Measurements from ENCODE around the gene SPOP. TPM values are rescaled to one million over a fixed set of nuclear protein-coding genes. Genes with fewer than 3 reads are reported as not detected.

Gene SPOP
- total and polyA plus RNA-seq, 9 of the 15 experiments (the other 6 are each of a cell fraction or from before 2014, with no cell fraction given), result 34.2 to 65.9 (median 39.7) TPM

DNA sequence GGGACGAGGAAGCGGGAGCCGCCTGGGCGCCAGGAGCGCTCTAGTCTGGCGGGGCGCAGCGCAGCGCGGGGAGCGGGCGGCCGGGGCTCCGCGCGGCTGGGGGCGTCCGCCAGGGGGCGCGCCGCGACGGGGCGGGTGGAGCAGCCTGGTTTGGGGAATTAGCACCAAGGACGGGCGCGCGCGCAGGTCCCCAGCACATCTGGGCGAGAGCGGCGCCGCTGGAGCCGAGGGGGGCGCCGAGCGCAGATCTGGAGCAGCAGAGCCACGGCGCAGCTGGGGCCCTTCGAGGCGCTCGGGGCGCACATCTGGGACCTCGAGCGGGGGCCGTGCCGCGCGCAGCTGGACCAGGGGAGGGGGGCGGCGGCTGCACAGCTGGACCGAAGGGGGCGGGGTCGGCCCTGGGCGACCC lies 102.2 kb downstream of the SPOP start, which contains the start of gene NXPH3 (continued):
- TF ChIP-seq NR2C2 (CRISPR knock-in tag; IDR thresholded peaks at IDR 0.05) (no peak), NR2C2 (tag; IDR thresholded peaks at IDR 0.05) (no peak), PPARD (CRISPR knock-in tag; IDR thresholded peaks at IDR 0.05) (no peak), ZNF445 (CRISPR knock-in tag; IDR thresholded peaks at IDR 0.05; ENCODE audit: low read depth) (no peak), ZNF253 (CRISPR knock-in tag; conservative IDR thresholded peaks at IDR 0.05) (no peak), KAT8 (IDR thresholded peaks at IDR 0.05; ENCODE audit: low read depth) (no peak), LCOR (CRISPR knock-in tag; IDR thresholded peaks at IDR 0.05) (no peak), NCOA2 (IDR thresholded peaks at IDR 0.05; ENCODE audit: partially characterized antibody in 2 of 2) (no peak), MAZ (CRISPR knock-in tag; conservative IDR thresholded peaks at IDR 0.05 in 1 of 2, IDR thresholded peaks at IDR 0.05 in 1 of 2) (peak; percentile 21 to 65; a peak in 2 of 4 replicates), SMAD2 (IDR thresholded peaks at IDR 0.05; ENCODE audit: low read depth, low read length) (no peak)
- TF ChIP-seq, protein P1, sequence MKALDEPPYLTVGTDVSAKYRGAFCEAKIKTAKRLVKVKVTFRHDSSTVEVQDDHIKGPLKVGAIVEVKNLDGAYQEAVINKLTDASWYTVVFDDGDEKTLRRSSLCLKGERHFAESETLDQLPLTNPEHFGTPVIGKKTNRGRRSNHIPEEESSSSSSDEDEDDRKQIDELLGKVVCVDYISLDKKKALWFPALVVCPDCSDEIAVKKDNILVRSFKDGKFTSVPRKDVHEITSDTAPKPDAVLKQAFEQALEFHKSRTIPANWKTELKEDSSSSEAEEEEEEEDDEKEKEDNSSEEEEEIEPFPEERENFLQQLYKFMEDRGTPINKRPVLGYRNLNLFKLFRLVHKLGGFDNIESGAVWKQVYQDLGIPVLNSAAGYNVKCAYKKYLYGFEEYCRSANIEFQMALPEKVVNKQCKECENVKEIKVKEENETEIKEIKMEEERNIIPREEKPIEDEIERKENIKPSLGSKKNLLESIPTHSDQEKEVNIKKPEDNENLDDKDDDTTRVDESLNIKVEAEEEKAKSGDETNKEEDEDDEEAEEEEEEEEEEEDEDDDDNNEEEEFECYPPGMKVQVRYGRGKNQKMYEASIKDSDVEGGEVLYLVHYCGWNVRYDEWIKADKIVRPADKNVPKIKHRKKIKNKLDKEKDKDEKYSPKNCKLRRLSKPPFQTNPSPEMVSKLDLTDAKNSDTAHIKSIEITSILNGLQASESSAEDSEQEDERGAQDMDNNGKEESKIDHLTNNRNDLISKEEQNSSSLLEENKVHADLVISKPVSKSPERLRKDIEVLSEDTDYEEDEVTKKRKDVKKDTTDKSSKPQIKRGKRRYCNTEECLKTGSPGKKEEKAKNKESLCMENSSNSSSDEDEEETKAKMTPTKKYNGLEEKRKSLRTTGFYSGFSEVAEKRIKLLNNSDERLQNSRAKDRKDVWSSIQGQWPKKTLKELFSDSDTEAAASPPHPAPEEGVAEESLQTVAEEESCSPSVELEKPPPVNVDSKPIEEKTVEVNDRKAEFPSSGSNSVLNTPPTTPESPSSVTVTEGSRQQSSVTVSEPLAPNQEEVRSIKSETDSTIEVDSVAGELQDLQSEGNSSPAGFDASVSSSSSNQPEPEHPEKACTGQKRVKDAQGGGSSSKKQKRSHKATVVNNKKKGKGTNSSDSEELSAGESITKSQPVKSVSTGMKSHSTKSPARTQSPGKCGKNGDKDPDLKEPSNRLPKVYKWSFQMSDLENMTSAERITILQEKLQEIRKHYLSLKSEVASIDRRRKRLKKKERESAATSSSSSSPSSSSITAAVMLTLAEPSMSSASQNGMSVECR (CRISPR knock-in tag; IDR thresholded peaks at IDR 0.05), result peak; percentile 78
- TF ChIP-seq, protein P2, sequence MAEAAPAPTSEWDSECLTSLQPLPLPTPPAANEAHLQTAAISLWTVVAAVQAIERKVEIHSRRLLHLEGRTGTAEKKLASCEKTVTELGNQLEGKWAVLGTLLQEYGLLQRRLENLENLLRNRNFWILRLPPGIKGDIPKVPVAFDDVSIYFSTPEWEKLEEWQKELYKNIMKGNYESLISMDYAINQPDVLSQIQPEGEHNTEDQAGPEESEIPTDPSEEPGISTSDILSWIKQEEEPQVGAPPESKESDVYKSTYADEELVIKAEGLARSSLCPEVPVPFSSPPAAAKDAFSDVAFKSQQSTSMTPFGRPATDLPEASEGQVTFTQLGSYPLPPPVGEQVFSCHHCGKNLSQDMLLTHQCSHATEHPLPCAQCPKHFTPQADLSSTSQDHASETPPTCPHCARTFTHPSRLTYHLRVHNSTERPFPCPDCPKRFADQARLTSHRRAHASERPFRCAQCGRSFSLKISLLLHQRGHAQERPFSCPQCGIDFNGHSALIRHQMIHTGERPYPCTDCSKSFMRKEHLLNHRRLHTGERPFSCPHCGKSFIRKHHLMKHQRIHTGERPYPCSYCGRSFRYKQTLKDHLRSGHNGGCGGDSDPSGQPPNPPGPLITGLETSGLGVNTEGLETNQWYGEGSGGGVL (CRISPR knock-in tag; IDR thresholded peaks at IDR 0.05), result no peak
- TF ChIP-seq, protein P3, sequence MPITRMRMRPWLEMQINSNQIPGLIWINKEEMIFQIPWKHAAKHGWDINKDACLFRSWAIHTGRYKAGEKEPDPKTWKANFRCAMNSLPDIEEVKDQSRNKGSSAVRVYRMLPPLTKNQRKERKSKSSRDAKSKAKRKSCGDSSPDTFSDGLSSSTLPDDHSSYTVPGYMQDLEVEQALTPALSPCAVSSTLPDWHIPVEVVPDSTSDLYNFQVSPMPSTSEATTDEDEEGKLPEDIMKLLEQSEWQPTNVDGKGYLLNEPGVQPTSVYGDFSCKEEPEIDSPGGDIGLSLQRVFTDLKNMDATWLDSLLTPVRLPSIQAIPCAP (CRISPR knock-in tag; IDR thresholded peaks at IDR 0.05; ENCODE audit: borderline replicate concordance), result no peak
- TF ChIP-seq, protein P4, sequence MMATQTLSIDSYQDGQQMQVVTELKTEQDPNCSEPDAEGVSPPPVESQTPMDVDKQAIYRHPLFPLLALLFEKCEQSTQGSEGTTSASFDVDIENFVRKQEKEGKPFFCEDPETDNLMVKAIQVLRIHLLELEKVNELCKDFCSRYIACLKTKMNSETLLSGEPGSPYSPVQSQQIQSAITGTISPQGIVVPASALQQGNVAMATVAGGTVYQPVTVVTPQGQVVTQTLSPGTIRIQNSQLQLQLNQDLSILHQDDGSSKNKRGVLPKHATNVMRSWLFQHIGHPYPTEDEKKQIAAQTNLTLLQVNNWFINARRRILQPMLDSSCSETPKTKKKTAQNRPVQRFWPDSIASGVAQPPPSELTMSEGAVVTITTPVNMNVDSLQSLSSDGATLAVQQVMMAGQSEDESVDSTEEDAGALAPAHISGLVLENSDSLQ (IDR thresholded peaks at IDR 0.05), result no peak
- TF ChIP-seq, protein P5, sequence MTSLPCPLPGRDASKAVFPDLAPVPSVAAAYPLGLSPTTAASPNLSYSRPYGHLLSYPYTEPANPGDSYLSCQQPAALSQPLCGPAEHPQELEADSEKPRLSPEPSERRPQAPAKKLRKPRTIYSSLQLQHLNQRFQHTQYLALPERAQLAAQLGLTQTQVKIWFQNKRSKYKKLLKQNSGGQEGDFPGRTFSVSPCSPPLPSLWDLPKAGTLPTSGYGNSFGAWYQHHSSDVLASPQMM (CRISPR knock-in tag; IDR thresholded peaks at IDR 0.05), result no peak
- TF ChIP-seq, protein P6, sequence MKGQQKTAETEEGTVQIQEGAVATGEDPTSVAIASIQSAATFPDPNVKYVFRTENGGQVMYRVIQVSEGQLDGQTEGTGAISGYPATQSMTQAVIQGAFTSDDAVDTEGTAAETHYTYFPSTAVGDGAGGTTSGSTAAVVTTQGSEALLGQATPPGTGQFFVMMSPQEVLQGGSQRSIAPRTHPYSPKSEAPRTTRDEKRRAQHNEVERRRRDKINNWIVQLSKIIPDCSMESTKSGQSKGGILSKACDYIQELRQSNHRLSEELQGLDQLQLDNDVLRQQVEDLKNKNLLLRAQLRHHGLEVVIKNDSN (CRISPR knock-in tag; IDR thresholded peaks at IDR 0.05), result no peak
- TF ChIP-seq, protein P7, sequence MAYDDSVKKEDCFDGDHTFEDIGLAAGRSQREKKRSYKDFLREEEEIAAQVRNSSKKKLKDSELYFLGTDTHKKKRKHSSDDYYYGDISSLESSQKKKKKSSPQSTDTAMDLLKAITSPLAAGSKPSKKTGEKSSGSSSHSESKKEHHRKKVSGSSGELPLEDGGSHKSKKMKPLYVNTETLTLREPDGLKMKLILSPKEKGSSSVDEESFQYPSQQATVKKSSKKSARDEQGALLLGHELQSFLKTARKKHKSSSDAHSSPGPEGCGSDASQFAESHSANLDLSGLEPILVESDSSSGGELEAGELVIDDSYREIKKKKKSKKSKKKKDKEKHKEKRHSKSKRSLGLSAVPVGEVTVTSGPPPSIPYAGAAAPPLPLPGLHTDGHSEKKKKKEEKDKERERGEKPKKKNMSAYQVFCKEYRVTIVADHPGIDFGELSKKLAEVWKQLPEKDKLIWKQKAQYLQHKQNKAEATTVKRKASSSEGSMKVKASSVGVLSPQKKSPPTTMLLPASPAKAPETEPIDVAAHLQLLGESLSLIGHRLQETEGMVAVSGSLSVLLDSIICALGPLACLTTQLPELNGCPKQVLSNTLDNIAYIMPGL (CRISPR knock-in tag; IDR thresholded peaks at IDR 0.05), result 0 out of 2 replicates have a peak, but pooled peaks have one; percentile 47
